Stimulated activated CD8-positive, alpha-beta memory T cell treated with anti-CD3 and anti-CD28 coated beads, Interleukin-7, amount 100 ng/mL, for 1 hour (primary cell): ENCODE results near the gene WWOX.

Source experiments
- DNase-seq, 2 donors: peaks; one replicate each; pipeline ENCODE4 v3.0.0-alpha.2; 2020; ENCODE audit warnings: low read depth in 2 of 2

The WWOX gene

DNA sequence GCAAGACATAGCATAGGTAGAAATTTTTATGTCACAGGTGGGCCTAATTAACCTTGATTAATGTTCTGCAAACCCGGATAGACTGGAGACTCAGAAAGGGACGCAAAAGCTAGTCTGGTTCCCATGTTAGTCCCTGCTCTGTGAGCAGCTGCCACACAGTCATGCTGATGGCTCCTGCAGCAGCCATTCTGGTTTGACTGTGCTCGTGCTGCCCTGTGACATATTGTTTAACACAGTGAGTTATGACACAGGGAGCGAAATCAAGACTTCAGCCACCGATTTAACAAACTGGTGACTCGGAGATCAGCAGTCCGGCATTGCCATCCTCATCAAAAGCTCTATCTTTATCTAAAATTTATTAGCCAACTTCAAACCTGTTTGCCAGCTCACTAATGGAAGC lies 169.8 kb downstream of the WWOX start:
- DNase-seq, result no peak

DNA sequence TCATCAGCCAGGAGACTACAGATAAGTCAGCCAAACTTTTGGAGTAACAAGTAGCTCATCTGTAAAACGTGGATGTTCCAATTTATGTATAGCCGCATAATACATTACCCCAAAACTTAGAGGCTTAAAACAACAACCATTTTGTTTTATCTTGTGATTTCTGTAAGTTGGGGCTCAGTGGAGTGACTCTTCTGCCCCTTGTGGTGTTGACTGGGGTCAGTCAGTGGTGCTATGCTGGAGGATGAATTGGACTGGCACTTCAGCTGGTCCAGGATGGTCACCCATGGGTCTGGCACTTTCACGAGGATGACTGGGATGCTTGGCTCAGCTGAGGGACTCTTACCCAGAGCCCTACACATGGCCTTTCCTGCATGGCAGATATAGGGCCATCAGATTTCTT lies 172.5 kb downstream of the WWOX start:
- DNase-seq, result no peak

DNA sequence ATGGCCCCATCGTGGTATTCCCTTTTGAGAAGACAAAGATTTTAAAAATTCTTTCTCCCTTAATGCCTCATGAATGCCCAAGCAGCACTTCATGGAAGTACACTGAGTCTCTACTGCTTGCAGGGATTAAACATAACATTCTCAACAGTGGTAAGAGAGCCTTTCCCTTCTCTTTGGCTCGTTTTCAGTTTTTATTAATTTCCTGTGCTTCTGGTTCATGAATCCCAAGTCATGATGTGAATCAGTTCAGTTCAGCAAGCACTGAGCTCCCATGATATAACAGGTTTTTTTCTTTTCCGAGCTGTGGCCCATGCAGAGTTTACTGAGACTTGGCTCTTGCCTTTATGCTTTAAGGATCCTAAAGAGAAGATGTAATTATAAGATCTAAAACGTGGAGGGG lies 175.3 kb downstream of the WWOX start:
- DNase-seq, result no peak

- no peak for DNase-seq
Measured at GRCh38 chr16:78275420-78275819, 176.0 kb downstream of the WWOX start.

GRCh38 chr16:78277321-78278055 lies 178.0 kb downstream of the WWOX start:
- no peak for DNase-seq

GRCh38 chr16:78278056-78278450 lies 178.6 kb downstream of the WWOX start:
- no peak for DNase-seq

DNA sequence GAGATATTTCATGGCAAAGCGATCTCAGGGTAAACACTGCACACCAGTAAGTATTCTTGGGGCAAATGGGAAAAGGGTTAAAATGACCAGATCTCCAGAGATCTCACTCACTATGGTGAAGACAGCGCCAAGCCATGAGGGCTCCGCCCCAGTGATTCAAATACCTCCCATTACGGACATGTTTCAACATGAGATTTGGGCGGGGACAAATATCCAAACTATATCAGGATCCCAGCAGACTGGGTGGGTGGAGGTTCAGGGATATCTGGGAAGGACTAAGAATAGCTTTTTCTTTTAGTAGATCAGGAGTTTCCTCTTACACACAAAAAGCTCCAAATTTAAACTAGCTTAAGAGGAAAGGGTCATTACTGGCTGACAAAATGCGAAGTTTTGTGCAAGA lies 181.7 kb downstream of the WWOX start:
- no peak for DNase-seq

DNA sequence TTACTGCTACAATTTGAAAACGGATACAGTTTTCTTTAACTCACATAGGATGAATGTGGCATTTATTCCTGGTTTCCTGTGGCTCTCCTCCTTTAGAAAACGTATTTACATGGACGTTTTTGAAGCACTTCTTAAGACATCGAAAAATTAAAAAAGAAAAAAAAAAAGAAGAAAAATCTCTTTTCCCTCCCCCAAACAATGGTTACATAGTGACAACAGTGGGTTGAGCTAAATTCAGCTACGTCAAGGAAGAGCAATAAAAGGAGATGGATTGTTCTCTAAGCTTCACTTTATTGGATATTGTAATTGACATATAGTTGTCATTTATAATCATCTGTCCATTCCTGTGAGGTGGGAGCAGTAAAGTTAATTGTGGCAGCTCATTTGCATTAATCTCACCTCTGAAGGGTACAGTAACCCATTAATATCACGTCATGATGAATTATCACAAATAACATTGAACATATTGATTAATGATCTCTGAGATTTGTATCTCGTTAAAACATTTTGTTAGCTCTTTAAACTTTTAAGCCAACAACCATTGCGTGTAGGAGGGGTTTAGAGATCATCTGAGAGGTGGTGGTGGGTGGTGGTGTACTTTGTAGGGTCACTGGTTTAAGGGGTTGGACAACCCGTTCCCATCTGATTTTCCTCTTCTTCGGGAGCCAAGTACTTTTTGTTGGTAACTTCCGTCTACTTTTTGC lies 184.2 kb downstream of the WWOX start:
- DNase-seq, result no peak

GRCh38 chr16:78284326-78284725 lies 184.9 kb downstream of the WWOX start:
- DNase-seq, result no peak

GRCh38 chr16:78284957-78285434 lies 185.5 kb downstream of the WWOX start:
- DNase-seq, result no peak

- DNase-seq, result no peak
Measured at GRCh38 chr16:78285437-78285922, 186.0 kb downstream of the WWOX start.

- DNase-seq, result no peak
Measured at GRCh38 chr16:78286065-78286464, 186.6 kb downstream of the WWOX start.

DNA sequence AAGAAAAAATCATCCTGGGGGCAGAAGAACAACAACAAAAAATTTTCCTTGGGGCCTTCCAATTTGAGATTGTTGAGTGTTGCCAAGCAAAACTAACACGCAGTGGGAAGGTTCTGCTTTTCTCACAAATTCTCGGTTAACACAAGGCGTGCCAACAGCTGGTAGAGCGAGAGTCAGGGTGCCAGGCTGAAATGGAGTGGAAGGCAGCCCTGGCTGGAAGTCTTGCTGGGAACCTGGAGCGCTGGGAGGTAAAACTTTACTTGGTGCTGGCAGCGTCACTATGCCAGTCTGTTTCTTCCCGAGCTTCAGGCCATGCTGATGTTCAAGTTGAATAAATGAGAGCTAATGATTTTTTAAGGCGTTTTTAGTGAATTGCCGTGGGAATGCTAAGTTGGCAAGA lies 189.4 kb downstream of the WWOX start:
- DNase-seq, result no peak

DNA sequence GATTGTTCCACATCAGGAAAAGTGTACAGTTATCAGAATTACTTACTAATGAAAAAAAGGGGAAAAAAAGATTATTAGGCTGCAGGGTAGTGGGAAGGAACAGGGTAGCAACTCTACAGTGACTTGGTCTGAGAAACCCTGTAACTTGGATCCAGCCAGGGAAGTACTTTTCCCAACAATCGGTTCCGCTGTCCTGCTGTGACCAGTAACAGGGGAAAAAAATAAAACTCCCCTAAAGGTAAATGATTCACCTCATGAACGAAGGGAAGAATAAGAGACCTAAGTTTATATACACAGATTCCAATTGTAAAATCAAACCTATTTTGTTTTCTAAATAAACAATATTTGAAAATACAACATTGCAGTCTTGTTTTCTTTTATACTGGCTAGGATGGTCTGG lies 189.9 kb downstream of the WWOX start:
- DNase-seq, result no peak

- no peak for DNase-seq
Measured at GRCh38 chr16:78289844-78290277, 190.4 kb downstream of the WWOX start.

- no peak for DNase-seq
Measured at GRCh38 chr16:78290395-78290794, 190.9 kb downstream of the WWOX start.

DNA sequence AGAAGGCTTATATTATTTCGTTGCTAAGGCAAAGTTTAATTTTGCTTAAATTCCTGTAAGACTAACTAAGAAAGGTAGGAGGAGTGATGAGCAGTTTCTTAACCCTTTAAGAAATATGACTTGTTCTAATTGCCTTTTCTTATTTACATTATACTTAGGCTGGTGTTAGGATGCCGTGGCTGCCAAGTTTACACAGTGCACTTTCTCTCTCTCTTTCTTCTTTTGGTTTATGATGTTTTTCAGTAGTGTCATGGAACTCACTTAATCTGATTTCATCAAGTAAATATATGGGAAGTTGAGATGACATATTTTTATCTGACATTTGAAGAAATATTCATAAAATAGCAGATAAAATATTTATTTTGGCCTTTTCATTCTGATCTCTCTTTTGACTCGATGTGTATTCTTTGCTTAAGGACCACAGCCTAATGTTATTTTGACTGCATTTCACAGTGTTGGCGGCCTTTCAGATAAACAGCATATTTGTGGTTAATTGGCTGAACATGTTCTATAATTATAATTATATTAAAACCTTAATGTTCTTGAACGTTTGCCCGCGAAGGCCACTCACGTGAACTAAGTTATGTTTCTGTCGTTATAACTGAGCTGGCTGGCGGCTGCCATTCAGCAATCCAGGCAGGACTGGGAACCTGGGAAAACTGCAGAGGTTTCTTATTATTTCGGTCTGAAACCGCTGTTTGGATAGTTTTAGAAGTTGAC lies 191.6 kb downstream of the WWOX start:
- no peak for DNase-seq

- DNase-seq, result no peak
Measured at GRCh38 chr16:78291604-78292003, 192.2 kb downstream of the WWOX start.

DNA sequence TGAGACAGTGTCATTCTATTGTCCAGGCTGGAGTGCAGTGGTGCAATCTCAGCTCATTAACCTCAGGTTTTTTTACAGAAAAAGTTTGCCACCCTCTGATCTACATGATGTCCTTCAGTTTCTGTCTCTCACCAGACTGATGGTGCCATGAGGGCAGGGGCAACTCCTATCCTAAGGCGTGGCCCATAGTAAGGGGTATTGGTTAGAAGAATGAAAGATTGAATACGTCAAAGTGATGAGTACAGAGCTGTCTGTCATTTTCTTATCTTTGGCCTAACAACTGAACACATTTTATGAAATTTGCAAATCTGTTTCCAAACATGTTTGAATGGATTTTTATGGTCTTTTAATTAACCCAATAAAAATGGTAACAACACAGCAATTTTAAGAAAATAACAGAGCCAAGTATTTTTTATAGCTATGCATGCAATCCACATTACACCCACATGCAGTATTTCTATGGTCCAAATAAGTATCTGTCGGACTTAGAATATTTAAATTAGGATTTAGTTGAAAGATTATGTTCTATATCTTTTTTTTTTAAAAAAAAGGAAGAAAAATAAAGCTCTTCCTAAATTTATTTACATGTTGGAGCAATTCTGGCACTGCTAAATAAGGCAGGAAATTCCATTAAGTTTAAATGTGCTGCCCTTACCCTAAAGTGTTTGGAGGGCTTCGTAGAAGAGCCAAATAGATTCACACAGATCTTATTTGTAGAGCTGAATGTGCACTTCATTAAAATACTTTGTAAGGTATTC lies 192.8 kb downstream of the WWOX start:
- no peak for DNase-seq

- no peak for DNase-seq
Measured at GRCh38 chr16:78292844-78293380, 193.5 kb downstream of the WWOX start.

GRCh38 chr16:78294538-78295225 lies 195.2 kb downstream of the WWOX start:
- DNase-seq, result no peak
